GM21528 (cell line): ENCODE measurements around the gene AADACL4.

Experiments used
- ATAC-seq: cut with Tn5 transposase; IDR thresholded peaks from one replicate; pipeline ENCODE4 v1.9.1; 2021; ENCODE audit warnings: mild to moderate bottlenecking, moderate library complexity; ENCODE audit not compliant: unreplicated experiment, low FRiP score

The AADACL4 gene

DNA sequence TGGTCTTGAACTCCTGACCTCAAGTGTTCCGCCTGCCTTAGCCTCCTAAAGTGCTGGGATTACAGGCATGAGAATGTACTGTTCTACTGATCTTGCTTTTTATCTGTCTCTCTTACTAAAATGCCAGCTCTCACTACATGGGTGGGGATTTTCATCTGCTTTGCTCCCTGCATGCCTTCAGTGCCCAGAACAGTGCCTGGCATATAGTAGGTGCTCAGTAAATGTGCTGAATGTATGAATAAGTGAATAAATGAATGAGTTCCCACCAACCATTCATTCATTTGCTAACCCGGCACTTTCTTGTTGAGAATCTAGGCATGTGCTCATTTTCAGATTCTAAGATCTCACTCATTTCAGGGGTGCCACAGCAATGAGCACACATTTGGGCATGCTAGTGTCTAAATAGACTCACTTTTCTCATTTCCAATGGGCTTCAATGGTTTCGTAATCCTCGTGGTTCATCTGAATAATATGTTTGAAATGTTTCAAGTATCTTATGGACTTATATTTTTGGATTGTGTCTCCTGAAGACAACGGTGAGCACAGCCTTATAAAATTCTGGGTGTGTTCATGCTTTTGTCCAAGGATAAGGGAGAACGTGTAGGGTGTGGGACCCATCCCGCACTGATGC, 33.5 kb upstream of the AADACL4 start:
- ATAC-seq, result no peak

DNA sequence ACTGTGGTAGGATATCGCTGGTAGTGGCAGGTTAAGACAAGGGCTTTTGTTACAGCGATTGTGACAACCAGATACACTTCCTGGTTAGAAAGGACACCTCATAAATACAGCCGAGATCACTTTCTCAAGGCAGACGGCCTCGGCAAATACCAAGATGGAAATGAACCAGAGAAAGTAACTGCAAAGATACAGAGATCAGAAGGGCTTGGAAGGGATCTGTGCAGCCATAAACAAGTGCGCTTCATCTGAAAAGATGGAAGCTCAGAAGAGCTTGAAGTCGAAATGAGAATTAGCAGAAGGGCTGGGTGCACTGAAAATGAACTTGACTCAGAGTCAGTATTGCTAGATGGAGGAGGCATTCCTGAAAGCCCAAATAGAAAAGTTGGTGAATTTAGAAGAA, 32.9 kb upstream of the AADACL4 start:
- no peak for ATAC-seq

DNA sequence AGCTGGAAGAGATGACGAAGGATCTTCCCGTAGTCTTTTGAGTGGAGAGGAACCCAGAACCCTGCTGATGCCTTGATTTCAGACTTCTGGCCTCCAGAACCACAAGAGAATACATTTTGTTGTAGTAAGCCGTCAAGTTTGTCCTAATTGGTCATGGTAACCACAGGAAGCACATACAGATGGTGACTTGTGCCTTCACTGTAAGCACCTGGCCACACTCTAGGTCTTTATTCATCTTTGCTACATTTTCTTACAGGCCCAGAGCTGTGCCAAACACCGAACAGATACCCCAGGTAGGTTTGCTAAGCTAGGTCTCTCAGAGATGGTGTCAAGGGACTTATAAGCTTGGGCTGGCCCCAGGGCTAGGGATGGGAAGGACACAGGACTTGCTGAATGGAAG, 30.7 kb upstream of the AADACL4 start:
- no peak for ATAC-seq

DNA sequence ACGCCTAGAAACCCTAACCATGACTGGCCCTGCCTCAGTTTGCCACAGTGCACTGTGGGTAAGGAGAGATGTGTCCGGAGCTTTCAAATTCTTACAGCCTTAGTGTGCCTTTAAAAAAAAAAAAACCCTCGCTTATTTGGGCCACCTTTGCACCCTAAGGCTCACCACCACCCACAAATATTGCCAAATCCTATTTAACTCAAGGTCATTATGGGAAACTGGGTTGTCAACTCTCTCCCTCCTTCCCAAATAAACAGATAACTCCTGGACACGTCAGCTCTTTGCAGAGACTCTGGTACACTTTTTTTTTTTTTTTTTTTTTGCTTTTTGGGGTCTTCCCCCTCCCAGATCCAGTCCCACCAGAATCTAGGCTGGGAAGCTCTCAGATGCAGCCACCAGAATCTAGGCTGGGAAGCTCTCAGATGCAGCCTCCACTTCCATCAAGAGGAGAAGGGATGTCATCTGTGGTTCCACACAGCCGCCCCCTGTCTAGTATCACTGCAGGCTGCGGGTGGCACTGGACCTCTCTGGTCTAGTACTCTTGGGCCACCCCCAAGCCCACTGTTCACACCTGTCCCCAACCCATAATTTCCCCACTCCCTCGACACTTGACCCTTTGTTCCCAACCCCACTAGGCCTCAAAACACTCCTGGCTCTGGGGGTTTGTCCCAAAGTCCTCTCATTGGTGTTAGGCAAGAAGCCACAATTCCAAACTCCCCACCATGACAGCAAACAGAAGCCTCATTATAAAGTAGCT, 29.3 kb upstream of the AADACL4 start:
- no peak for ATAC-seq

DNA sequence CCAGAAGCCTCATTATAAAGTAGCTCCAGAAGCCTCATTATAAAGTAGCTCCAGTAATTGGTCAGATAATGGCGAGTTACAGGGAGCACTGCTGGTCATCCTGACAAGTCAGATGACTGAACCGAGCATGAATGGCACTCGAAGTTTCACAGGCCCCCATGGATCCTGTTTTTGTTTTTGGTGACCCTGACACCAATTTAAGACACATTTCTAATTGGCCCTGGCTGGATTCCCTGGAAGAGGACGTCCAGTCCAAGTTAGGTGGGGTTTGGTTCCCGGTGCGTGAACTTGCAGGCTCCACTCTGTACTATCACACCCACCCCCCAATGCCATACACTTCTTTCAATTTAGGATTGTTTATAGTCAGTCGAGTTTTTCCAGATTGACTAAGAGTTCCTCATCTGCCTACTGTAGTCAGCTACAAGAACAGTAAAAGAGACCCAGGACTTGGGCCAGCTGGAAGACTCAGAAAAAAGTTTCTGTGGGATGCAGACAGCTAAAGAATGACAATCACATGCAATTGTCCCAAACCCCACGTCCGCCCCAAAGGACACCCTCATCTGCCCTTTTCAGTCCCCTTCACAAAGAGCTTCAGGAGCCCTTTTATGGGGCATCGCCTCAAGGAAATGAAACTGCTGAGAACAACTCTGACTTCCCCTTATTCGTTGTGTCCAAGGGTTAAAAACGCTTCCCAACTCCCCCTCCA, 28.6 kb upstream of the AADACL4 start:
- ATAC-seq, result no peak

DNA sequence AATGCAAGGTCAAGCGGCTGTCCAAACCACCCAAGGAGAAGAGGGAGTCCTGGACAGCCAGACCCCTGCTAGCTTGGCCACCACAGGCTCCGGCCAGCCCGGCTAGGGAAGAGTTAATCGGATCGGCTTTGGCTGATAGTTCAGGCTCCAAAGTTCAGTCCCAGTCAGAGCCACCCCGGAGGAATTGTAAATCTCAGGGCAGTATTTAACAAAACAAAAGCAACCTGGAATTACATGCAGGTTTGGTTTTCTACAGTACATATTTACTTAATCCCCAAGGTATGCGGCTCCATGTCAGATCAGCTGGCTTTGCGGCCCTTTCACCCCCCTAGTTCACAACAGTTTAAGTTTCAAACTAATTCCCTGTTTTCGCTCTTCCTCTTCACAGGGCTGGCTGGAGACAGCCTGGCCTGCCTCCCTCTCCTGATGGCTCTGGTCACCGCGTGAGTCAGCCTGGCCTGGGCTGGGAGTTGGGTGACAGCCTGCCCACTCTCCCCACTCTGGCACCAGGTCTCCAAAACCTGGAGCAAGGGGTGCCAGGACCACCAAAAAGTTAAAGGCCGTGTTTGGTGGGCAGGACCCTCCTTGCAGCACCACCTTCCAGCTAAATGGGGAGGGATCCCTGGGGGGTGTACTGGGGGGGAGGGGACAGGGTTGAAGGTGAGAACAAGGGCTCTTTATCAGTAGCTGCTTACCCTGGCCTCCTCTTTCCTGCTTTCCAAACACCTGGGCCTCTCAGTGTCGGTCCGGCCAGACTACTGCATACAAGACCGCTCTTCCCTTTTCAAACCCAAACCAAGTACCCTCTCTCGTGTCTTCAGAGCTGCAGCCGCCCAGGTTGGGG, 27.8 kb upstream of the AADACL4 start:
- no peak for ATAC-seq

DNA sequence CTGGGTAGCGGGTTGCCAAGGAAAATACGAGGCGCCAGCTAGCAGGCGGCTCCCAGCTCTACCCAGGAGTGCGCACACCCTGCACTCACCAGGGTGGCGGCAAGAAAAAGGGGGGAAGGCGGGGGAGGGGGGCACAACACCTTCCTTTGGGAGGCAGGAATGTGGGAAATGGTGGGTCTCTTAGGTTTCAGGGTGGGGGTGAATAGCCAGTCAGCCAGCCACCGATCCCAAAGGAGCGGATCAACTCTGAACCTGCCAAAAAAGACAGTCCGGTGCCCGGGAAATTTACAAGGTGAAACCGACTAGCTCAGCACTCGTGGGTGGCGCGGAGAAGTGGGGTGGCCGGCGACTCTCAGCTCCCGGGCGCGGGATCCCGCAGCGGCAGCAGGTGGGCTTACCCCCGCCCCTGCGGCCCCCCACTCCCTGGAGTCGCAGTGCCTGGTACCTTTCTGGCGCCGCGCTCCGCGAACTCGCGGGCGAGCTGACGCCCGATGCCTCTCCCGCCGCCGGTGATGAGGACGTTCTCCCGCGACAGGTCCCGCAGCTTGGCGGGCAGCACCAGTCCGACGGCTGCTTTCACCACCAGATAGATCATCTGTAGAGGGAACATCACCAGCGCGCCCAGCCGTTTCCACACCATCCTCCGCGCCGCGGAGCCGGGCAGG, 27.0 kb upstream of the AADACL4 start:
- ATAC-seq, result no peak

DNA sequence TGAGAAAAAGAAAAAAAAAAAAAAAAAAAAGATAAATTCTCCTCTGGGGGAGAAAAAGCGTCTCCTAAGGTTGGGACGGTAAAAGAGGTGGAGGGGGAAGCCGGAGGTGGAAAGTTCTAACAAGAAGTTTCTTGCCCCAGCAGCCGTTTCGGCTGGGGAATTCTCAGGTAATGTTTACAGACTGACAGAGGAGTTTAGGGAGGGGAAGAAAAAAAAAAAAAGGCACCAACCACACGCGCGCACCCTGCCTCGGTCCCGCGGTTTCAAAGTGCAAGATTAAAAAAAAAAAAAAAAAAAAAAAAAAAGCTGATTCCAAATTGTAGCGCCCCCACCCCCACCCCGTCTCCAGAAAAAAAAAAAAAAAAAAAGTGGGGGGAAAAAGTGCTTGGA, 26.4 kb upstream of the AADACL4 start:
- ATAC-seq, result no peak

DNA sequence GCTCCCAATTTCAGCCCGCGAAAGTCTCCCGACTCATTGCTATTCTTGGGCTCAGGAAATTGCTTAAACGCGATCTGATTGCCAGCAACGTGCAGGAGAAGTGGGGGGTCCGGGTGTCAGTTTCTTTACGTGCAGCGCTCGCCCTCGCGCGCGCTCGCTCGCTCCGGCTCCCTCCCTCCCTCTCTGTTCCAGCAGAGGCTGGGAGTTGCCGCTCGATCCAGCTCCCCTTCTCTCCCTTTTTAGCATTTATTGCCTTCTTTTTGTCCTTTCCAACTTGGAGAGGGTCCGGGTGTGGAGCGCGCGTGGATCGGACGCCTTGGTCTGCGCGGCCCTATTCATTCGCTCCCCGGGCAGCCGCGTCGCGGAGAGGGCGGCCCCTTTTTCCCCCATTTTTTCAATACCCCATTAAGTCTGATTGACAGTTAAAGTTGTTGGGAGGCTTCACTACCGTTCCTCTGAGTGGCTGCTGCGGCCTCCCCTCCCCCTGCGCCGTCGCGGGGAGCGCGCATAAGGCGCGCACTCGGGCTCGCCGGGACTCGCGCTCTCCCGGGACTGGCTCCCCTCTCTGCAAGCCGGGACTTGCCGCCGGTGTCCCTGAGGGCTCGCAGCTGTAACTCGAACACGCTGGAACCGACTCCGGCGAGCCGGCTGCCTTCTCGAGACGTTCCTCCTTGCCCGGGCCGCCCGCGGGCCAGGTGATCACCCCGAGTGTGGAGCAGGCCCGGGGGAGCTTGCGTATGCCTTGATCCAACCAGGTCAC, 25.8 kb upstream of the AADACL4 start, which contains the start of gene DHRS3:
Gene DHRS3, minus strand, starts transcription at position 310 of the 760 bp plus-strand sequence. CDS start 862 bp downstream, outside the sequence.
- ATAC-seq, result peak; percentile 49

DNA sequence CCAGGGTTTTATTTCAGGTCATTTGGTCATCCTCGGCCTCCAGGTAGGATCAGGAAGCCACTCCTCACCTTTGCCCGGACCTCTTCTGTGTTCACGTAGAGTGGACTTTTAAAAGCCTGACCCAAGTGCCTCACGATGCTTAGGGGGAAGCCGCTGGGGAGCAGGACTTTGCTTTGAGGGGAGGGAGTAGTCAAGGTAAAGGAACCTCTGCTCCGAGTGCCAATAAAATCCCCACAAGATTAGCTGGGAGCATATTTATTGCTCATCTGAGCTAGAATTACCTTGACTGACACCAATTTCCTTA, 25.3 kb upstream of the AADACL4 start:
- ATAC-seq, result peak; percentile 9

DNA sequence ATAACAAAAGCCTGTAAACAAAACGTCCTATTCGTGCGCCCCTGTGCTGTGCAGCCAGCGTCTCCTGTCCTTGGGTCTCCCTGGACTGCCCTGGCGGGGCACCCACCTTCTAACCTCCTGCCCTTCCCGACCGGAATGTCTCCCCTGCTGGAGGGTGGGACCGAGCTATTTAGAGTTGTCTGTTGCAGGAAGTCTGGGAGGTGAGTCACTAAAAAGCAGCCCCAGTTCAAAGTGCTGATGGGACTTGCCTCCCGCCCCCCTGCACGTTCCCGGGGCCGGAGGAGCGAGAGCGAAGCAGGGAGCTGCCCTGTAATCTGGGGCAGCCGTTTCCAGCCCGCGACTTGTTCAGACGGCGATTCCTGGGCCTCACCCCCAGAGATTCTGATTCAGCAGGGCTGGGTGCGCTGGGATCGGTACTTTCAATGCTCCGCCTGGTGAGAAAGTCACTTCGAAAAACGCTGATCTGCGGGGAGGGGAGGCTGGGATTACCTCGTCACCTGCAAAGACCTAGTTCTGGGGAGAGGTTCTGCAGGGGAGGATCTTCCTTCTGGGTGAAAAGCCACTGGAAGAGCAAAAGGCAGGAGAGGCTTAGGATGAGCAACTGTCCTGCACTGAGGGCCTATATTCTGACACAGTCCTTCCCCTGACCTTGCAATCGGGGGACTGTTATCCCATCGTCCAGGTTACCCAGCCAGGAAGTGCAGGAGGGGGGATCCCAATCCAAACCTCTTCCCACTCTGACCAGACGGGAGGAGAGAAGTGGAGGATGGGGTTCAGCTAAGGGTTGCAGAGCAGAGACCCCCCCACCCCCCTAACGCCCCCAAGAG, 24.7 kb upstream of the AADACL4 start:
- no peak for ATAC-seq

DNA sequence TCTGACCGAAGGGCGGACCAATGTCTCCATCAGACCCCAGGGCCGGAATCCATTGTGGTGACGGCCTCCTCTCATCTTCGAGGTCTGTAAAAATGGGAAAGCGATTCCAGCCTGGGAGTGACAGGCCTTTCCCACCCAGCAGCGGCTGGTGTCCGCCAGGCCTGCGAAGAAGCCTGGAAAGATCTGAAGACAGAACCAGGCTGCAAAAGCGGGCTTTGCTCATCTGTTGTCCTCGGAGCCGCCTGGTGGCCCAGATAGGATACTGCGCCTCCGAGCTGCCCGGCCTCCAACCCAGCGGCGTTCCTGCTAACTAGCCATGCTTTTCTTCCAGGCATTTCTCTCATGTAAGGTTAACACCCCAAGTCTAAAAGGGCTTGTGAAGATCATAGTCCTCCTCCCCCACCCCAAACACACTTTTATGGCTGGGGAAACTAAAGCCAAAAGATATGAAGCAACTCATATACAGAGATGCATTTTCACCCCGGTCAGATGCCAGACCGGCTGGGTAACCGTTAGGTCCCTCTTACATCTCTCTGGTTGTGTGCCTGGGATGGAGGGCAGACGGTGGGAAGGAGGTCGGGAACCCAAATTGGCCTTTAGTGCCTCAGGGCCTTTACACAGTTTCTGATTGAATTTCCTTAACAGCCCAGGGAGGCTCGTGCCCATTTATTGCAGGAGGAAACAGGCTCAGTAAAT, 23.9 kb upstream of the AADACL4 start:
- no peak for ATAC-seq

DNA sequence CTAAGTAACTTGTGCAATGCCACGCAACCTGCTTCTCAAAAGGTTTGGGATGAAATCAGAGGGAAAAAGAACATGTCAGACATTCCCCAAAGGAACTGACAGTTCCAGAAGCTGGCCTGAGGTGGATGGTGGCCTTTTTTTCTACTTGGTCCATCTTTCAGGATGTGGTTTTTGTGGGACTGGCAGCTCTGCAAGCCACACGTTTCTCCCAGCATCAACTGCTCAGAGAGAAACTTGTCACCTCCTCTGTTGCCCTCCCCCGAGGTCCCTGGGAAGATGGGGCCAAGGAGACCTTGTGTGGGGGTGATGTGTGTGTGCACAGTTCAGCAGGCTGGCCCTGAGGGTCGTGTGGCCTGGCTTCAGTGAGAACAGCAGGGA, 23.4 kb upstream of the AADACL4 start:
- ATAC-seq, result no peak

DNA sequence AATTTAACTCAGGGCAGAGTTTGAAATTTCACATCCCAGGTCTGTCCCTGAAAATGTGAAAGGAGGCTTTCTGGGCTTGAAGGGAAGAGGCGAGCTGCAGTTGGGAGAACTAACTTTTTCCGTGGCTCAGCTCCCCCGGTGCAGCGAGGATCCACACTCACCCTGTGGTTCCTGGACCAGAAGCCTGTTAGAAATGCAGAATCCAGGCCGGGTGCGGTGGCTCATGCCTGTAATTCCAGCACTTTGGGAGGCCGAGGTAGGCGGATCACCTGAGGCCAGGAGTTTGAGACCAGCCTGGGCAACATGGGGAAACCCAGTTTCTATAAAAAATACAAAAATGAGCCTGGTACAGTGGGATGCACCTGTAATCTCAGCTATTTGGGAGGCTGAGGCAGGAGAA, 23.0 kb upstream of the AADACL4 start:
- ATAC-seq, result no peak

DNA sequence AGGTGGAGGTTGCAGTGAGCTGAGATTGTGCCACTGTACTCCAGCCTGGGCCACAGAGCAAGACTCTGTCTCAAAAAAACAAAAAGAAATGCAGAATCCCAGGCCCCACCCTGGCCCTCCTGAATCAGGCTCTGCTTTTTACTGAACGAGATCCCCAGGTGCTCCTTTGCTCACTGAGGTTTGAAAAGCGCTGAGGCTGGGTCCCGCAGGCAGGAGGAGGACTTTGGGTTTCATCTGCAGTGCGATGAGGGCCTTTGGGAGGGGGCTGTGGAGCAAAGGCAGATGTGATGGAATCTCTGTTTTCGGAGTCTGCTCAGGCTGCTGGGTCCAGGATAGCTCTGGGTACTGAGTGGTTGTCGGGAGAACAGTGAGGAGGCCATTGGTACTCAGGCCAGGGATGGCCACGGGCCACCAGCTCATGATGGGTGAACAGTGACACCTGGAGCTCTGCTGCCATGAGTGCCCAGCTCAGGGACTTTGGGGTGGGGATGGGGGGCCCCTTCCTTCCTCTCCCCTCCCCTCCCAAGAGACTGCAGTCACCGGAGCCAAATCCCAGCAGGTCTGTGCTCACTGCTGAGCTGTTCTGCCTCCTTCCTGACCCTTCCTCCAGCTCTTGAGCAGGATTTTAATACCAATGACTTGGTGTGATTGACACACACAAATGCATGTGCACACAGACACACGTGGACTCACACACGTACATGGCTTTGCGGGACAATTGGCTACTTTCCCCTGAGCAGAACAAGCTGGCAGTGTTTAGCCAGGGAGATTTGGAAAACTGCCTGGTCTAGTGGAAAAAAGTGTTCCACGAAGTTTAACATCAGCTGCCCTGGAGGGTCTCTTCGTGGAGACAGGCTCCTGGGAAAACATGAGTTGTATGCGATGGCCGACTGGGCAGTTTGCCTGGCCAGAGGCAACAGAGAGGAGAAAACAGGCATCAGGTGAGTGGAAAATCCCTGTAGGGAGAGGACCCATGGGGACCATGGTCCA, 22.2 kb upstream of the AADACL4 start:
- ATAC-seq, result no peak

DNA sequence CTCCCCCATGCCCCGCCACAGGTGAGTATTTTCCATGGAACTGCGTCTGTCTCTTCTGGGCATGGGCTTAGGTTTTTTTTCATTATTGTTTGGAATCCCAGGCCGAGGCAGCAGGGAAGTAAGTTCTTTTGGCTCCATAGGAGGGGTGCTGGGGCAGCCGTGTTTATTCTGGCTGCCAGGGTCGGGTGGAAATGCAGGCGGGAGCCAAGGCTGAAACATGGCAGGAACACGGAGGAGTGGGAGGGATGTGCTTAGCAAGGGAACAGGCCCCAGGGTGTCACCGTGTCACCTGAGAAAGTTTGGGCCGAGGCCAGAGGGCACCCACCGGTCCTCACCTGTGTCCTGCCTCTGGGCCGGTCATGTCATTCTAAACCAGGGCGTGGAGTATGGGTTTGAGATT, 21.4 kb upstream of the AADACL4 start:
- ATAC-seq, result no peak

DNA sequence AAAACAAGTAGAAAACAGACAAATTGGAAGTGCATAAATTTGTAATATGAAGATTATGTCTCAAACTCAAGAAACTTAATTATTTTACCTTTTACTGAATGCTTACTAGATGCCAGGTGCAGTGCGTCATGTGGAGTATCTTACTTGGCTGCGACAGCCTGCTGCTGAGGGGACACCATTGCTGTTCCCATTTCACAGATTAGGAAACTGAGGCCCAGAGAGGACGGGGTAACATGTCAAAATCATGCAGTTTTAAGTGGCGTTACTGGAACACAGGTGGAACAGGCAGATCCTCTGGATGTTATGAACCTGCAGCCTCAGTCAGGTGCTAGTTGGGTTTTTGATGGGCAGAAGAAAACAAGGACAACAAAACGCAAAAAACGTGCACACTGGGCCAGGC, 18.6 kb upstream of the AADACL4 start:
- no peak for ATAC-seq
